Activated CD8-positive, alpha-beta memory T cell treated with anti-CD3 and anti-CD28 coated beads for 1 hour (primary cell): ENCODE data around the gene CEP350.
"Not testable (repeated sequence)": the region's sequence is repeated elsewhere in the genome, so short reads cannot be mapped to it uniquely, and the experiment has no call there.

Experiments
- DNase-seq, 2 donors: peaks; one replicate each; pipeline ENCODE4 v3.0.0-alpha.2; 2020; ENCODE audit warnings: low read depth in 1 of 2; ENCODE audit errors: extremely low read depth in 1 of 2

The CEP350 gene

GRCh38 chr1:179978199-179979079 lies 23.8 kb downstream of the CEP350 start:
- no peak for DNase-seq

GRCh38 chr1:179984101-179984500 lies 29.5 kb downstream of the CEP350 start:
- no peak for DNase-seq

- DNase-seq: no peak
These were observed 30.3 kb downstream of the CEP350 start for GRCh38 chr1:179984942-179985341.

DNA sequence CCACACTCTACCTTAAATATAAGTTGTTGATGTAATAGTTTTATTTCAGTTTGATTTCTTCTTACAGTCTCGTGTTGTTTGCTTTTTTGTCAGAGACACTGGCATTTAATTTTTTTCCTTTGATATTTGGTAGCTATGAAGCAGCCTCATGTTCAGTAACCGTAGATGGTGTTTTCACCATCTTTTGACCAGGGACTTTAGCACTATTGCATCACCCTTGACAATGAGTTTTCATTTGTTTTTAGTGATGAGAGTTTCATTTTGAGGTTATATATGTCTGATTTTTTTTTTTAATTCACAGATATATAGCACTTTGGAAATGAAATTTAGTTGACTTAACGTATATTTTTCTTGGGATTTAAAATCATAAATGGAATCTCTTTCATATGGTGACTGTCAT lies 36.2 kb downstream of the CEP350 start:
- DNase-seq: no peak

GRCh38 chr1:179995576-179995975 lies 41.0 kb downstream of the CEP350 start:
- DNase-seq: no peak

DNA sequence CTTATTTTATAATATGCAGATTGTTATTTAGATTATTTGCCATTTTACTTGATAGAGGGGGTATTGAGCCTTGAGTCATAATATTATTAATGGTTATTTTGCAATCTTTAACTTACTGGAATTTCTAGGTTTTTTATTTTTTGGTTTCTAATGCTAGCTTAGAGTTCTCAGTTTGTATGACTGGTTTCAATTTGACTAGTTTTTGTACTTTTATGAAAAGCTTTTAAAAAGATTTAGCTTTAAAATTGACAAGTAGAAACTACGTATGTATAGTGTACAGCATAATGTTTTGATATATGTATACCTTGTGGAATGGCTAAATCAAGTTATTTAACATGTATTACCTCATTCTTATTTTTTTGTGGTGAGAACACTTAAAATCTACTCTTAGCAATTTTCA lies 41.5 kb downstream of the CEP350 start:
- no peak for DNase-seq

DNA sequence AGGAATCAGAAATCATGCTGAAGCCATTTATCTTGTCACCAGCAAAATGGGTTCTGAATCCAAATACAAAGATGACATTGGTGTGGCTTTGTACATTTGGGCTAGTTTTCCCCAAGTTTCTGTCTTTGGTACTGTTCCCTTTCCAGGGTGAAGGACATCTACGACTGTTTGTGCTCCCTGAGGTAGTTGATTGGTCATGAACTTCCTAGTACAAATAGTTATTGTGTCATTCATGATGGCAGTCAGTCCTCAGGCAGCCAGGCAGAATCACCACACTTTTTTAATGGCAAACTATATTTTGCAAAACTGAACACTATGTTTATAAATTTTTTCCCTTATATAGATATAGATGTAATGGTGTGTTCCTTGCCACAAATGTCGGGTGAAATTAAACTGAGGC lies 46.0 kb downstream of the CEP350 start:
- DNase-seq: no peak

GRCh38 chr1:180002437-180002836 lies 47.8 kb downstream of the CEP350 start:
- DNase-seq: no peak

DNA sequence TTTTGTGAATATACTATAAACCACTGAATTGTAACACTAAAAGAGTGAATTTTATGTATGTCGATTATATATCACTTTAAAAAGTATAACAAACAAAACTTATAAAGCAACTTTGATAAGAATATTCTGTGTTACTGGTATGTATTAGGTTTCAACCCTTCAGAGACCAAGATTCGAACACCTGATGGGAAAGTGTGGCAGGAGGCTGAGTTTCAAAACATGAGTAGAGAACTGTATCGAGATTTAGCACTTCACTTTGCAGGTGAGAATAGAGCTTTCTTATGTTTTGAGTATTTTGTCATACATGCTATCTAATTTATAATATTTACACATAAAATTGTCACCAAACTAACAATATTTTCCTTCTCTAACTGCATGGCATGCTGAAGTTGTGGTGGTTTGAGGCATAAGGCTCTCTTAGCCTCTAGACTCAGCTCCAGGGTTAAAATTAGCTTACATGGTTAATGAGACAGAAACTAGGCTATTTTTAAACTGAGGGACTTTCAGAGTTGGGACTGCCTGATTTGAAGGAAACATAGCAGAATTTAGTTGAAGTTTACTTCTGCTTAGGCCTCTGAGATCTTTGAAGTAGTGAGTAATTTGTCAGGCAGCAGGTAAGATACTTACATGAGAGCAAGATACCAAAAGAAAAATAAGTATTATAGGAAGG lies 48.6 kb downstream of the CEP350 start:
- DNase-seq: no peak

GRCh38 chr1:180006762-180007161 lies 52.2 kb downstream of the CEP350 start:
- not testable (repeated sequence) for DNase-seq

GRCh38 chr1:180020017-180020416 lies 65.4 kb downstream of the CEP350 start:
- DNase-seq: no peak

- no peak for DNase-seq
These were observed 71.9 kb downstream of the CEP350 start for GRCh38 chr1:180026556-180026955.

DNA sequence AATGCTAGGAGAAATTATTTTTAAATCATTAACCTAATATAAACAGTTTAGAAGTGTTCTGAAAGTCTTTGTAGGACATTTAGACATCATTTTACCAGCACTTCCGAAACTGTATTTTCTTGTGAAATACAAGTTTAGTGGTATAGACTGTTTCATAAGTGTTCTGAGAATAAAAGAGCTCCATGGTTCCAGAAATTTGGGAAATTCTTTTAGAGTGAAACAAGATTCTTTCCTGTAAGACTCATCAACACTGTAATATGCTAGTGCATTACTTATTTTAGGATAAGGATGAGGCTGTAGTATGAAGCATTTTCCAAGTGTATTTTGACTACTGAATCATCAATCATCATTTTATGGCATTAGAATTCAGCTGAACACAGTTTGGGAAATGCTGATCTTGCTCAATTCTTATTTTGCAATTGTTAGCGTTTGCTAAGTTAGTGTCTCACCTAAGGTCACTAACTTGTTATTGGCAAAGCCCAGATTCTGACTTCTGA lies 73.4 kb downstream of the CEP350 start:
- no peak for DNase-seq

DNA sequence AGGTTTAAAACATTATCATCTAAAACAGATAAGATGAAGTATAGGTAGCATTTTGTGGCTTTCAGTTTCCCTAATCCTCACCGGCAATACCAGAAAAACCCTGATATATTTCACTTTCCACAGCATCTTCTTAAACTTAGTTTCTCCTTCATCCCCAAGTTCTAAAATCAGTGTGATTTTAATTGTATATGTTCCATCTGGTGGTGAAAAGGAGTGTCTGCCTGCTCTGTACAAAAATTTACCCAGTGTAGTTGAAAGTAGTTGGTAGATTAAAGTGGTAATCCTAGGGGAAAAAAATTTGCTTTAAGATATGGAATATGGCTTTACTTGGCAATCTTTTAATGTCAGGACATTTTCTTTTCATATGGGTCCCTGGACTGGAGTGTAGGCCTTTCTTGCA lies 74.3 kb downstream of the CEP350 start:
- DNase-seq: no peak

- no peak for DNase-seq
These were observed 75.0 kb downstream of the CEP350 start for GRCh38 chr1:180029524-180030135.

GRCh38 chr1:180031664-180032063 lies 77.1 kb downstream of the CEP350 start:
- no peak for DNase-seq

GRCh38 chr1:180033390-180033789 lies 78.8 kb downstream of the CEP350 start:
- DNase-seq: no peak

DNA sequence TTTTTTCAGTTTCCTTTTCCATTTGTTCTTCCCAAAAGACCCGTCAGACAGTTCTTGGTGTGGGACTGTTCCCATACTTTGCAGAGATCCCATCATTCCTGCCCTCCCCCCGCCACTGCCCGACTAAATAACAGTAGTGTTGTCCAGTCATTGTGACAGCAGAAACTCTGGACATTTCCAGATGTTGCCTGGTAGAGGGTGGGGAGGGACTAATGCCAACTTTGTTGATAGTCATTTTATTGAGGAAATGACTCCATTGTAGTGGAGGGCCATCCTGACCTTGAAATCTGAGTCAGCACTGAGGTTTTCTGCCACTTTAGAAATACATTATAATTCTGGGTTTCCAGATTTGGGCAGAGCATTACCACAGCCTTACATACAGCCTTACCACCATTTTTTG lies 85.4 kb downstream of the CEP350 start:
- DNase-seq: no peak

DNA sequence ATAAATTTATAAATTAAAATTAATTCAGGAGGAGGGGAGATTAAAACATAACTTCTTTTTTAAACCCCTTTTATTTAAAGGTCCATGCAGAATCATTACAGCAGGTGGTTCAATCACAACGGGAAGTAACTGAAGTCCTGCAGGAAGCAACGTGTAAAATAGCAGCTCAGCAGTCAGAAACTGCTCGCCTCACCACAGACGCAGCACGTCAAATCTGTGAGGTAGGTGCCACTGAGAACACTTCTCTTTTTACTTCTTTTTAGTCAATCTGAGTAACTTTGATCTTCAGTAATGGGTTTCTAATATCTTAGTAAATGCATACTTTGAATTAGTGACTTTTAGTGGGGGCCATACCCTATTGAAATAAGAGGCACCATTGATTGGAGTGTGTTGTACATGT lies 87.0 kb downstream of the CEP350 start:
- DNase-seq: no peak

DNA sequence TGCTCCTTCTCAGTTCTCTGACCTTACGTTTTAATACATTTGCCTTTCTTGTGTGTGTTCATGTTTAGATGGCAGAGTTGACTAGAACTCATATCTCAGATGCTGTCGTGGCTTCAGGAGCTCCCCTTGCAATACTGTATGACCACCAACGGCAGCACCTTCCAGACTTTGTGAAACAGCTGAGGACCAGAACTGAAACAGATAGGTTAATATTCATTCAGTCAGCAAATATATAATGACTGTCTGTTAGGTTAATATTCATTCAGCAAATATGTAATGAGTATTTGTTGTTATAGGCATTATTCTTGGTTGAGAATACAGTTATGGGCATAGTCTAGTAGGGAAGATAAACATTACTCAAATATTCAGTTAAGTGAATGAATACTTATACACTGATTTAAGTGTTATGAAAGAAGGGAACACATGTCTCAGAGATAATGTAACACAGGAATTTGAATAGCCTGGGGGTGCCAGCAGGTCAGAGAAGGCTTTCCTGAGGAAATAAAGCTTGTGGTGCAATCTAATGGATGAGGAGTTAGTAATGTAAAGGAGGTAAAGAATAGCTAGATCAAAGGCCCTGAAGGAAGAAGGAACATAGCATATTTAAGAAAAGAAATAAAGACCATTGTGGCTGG lies 88.5 kb downstream of the CEP350 start:
- no peak for DNase-seq

GRCh38 chr1:180043785-180044184 lies 89.2 kb downstream of the CEP350 start:
- DNase-seq: no peak
